ENCODE results near the gene IL12A.

The IL12A gene

DNA sequence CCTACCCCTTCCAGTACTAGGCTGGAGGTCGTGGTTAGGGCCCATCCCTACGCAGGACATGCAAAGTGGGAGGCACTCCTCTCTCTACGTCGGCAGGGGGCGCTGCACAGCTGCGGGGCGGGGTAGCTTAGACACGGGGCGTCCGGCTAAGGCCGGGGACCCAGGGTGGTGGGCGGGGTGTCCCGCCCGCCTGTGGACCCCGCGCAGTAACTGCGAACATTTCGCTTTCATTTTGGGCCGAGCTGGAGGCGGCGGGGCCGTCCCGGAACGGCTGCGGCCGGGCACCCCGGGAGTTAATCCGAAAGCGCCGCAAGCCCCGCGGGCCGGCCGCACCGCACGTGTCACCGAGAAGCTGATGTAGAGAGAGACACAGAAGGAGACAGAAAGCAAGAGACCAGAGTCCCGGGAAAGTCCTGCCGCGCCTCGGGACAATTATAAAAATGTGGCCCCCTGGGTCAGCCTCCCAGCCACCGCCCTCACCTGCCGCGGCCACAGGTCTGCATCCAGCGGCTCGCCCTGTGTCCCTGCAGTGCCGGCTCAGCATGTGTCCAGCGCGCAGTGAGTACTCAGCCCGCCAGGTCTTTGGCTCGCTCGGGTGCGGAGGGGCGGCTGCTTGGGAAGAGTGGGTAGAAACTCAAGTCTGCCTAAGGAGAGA lies at the start of gene IL12A:
Gene IL12A (plus strand): TSS at position 219 of the 655 bp plus-strand sequence.
- DNase-seq: peak; percentile 93 to 97 (median 94)

DNA sequence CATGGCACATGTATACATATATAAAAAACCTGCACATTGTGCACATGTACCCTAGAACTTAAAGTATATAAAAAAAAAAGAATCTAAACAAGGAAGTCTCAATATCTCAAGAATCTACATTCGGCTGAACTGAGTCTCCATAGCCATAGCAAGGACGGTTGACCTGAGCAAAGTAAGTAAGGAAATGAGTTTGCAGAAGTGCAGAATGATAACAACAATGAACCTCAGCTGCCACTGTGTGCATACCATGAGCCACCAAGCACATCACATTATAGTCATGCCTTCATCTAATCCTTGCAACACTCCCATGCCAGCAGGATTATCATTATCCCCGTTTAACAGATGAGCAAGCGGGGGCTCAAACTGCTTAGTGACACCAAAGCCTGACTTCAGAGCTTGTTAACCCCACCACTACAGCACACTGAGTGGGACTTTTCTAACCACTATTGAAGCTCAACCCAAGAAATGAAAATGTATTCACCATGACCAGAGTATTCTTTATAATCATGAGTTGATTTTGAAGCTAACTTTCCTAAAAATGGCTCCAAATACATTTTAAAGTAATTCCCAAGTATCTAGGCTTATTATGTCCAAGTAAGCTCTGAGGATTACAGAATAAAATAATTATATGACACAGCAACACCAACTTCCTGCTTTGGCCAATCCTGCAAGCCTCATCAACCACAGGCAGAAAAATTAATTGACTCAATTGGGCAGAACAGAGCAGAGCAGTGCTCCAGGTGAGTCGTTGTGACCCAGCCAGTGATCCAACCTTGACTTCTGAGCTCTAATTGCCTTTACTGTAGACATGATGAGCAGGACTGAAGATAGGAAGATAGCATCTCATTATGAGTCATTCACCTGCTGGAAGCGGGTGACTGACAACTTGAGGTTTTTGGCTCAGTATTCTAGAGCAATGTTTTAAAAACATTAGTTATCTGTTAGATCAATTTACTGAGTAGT lies 47.3 kb upstream of the IL12A start:
- peak in 1 of 3 donors; percentile 42 for DNase-seq

DNA sequence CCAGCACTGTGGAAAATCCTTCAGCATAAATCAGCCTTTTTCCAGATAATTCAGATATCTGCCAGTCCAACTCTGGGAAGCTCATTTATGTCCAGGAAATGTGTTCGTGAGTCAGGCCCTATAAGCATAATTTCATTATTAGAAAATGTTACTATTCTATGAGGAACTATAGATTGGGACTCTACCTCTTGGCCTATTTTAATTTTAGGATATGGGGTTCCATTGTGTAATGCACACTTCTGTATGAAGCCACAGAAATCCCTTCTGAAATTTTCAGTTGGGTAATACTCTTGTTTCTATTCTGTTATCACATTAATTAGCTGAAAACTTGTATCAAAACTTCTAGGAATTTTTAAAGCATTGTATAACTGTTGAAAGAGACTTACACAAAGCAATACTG lies 43.9 kb upstream of the IL12A start:
- peak; percentile 33 to 68 (median 68) for DNase-seq

DNA sequence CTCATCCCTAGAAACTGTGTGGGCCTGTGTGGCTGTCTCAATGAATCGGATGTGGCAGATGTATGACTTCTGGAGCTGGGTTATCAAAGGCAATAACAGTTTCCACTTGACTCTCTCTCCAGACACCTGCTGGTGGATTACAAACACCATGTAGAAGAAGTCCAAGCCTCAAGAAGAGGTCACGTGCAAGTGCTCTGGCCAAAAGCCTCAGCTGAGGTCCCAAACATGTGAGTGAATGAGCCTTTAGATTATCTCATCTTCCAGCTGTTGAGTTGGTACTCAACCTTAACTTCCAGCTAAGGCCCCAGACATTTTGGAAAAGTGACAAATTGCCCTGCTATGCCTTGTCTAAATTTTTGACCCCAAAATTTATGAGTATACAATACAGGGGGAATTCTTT lies 42.7 kb upstream of the IL12A start:
- DNase-seq: no peak

DNA sequence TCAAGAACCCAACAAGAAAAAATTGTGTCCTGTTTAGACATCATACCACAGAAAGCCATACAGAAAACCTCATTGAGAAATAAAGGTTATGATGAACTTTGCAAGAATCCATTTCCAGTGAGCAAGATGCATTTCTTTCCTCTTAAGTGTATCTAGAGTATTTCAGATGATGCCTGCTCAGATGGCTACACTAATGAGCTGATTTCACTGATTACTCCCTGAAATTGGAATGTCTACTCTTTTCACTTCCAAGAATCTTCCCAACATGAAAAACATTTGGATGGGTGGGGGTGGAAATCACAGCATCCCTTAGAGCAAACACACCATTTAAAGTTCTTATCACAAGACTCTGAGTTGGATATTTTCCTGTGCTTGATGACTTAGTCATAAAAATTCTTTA lies 41.4 kb upstream of the IL12A start:
- no peak for DNase-seq

DNA sequence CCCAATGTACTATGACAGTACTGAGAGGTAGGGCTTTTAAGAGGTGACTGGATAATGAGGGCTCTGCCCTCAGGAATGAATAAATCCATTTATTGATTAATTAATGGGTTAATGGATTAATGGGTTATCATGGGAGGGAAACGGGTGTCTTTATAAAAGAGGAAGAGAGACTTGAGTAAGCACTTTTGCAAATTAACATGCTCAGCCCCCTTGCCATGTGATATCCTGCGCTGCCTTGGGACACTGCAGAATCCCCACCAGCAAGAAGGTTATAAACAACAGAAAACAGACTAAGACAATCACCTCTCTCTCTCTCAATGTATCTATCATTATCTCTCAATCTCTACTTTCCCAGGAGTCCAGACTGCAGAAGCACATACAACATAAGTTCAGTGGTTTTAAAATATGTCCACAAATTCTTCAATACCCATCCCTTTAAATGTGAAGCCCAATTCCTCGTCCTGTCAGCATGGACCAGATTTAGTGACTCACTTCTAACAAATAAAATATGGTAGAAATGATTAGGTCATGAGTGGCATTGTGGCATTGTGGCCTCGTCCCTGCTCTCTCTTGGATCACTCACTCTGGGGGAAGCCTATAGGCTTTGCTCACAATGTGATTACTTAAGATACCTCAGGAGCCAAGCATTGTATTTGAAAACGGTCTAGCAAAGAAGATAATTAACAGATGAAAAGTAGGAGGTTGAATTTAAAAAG lies 40.0 kb upstream of the IL12A start:
- peak; percentile 52 to 62 (median 55) for DNase-seq

DNA sequence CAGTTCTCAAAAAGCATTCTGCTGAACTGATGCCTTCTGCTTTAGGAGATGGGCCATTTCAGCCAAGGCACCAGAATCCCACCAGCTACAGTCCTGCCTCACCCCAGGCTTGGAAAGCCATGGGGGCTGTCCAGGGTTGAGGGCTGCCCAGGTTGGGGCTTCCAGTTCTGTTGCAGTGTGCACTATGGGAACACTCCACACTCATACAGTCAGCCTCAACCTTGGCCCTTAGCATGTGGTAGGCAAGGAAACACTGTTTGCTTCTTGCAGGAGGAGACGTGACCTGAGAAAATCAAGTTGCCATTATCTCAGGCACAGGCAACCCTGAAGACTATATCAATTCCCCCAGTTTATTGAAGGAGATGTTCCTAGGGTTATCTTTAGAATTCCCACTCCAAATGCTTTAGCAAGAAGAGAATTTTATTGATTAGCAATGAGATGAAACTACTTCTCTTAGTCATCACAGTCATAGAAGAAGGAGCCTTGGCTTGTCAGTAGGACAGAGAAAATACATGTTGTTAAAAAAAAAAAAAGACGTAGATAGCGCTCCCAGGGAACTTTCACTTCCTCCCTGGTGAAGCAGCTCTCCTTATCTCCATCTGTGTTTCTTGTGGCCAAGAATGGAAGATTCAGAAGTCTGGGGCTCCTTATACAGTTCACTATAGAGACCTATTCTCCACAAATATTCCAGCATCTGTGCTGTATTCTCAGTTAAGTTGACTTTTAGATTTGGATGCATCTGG lies 38.3 kb upstream of the IL12A start:
- DNase-seq: no peak

DNA sequence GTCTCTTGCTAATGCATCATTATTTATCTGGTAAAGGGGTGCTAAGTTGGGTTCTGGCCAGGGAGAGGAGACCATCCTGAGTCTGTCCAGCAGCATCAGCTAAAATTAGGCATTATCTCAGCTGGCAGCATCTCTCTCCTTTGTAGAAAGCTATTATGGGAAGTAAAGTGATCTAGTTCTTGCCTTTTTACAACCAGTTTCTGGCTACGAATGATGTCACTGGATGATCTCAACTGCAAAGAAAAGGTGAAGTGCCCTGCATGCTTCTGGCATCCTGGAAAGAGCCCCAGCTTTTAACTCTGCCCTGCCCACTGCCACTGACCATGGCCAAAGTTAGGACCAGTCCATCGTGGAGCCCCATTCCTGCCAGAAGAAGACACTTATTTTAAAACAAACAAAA lies 37.1 kb upstream of the IL12A start:
- peak in 2 of 3 donors; percentile 42 to 61 for DNase-seq

DNA sequence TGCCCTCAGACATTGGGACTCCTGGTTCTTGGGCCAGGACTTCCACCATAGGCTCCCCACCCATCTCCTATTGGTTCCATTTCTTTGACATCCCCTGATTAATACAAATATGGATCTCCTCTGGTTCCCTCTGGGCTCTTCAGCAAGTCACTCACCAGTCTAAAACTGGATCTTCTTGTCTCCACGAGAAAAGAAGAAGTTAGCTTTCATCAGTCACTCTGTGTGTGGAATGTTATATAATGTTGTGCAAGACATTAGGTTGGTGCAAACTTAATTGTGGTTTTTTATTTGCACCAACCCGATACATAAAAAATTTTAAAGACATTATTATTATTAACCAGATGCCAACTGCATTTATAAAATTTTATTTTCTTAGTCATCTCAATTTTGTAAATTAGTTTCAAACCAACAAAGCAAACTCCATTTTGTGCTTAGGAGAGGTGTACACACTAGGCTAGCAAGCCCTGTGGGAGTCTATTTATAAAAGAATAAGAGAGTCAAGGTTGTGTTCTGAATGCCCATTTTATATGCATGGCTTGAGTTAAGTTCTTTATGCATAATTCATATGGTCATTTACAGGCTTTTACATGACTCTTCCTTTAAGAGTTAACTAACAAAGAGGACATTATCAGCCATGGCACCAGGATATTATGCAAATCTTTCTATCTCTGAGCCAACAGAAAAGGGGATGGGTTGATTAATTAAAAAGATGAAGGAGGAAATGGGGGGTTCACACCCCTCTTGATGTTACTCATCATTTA lies 35.1 kb upstream of the IL12A start:
- peak; percentile 45 to 75 (median 66) for DNase-seq

DNA sequence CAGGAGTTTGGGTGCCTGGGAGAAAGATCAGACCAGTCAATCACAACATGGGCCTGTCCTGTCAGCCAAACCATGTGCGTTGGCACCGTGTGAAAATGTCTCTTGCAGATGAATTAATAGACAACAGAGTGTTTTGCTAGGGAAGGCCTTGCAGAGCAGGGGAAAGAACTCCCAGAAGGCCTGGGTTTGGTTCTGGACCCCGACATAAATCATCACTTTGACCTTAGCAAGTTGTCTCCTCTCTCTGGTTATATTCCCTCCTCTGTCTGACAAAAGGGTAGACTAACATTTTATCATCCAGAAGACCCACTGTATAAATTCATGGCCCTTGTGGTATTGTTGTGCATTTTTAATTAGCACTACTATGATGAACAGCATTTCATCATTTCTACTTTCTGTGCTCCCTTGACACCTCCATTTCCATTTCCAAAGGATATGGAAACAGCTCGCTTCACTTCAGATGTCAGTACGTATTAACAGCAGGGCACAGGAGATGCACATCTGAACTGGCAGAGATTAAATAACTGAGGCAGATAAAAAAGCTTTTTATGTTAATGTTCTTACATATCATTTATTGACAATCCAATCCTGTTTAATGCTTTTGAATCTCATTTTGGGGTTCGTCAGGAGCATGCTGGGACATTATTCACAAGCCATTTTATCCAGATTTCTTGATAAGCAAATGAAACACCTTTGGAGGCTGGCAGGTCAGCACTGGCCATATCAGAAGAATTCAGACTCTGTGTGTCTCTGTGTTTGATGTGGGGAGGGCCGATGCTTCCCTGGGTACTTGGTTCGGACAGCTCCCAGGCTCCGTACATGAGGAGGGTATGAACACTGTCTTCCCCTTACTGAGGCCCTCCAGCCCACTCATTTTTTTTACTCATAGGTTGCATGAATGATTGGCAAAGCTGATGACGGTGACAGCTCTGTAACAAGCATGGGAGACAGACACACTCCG lies 28.2 kb upstream of the IL12A start:
- DNase-seq: no peak

DNA sequence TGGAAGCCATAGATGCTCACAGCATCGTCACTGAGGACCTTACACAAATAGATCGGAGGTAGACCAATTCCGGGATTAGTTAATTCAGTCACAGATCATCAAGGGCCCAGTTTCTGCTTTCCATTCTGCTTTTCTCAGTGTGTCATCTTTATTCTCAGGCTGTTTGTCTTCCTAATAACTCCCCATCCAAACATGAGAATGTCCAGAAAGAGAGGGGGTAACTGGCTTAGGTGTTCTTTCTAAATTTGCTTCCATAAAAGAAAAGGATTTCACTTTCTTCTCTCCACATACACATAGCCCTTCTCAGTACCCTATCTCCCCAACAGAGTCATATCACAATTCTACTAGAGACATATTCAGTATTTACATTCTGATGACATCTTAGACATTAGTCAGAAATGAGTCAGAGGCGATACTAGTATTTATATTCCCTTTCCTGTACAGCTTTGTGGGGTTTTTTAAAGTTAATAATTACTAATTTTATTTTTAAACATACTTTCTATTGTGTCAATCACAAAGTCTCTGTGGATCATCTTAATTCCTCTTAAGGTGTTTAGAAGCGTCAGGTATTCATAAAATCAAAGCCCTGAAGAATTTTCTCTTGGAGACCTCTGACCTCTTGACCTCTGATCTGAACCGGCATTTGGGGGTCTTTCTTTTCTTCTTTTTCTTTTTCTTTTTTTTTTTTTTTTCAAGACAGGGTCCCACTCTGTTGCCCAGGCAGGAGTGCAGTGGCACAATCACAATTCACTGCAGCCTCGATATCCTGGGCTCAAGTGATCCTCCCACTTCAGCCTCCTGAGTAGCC lies 24.3 kb upstream of the IL12A start:
- DNase-seq: peak; percentile 59 to 89 (median 86)

DNA sequence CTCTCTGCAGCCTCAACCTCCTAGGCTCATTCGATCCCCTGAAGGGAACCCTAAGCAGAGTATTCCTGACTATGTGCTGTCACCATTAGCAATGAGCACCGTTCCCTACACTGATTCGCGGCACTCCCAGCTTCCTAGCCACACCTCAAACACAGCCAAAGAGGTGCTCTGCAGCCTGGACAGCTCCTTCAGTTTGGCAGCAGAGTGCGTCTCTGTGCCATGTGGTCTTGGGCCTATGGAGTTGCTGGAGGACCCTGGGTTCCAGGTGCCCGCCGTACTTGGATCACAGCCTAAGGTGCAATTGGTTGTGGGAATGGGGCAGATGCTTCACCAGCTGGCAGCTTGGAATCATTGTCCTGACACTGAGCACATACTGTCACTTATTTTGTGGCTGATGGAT lies 17.3 kb upstream of the IL12A start:
- DNase-seq: no peak

DNA sequence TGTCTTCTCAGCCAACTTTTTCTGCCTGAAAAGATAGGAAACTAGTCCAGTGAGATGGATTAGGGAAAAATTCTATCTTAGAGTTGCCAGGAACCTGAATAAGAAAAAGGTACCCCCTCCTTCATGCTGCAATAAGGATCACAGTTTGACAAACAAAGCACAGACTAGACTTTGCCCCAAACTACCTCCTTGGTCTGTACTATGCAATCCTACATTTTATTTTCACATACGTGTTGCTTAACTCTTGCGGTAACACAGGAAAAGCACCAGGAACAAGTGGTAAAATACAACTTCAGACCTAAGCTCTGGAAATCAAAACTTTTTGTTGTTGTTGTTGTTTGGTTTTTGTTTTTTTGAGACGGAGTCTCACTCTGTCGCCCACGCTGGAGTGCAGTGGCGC lies 11.3 kb upstream of the IL12A start:
- peak in 2 of 3 donors; percentile 25 to 42 for DNase-seq

DNA sequence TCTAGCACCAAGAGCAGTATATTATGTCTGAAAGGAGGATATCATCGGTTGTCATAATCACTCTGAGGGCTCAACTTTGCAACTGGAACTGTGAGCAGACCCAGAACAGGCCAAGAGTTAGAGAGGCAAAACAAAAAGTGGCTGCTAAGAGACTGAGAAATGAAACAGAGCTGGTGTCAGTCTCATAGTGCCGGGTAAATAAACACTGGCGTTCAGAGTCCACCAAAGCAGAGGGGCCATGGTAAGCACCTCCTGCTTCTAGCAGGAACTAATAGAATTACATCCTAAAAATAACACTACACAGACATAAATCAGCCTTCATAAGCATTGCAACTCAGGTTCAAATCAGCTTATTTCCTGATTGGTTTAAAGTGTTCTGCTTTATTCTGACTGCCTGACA lies 10.3 kb upstream of the IL12A start:
- no peak for DNase-seq

DNA sequence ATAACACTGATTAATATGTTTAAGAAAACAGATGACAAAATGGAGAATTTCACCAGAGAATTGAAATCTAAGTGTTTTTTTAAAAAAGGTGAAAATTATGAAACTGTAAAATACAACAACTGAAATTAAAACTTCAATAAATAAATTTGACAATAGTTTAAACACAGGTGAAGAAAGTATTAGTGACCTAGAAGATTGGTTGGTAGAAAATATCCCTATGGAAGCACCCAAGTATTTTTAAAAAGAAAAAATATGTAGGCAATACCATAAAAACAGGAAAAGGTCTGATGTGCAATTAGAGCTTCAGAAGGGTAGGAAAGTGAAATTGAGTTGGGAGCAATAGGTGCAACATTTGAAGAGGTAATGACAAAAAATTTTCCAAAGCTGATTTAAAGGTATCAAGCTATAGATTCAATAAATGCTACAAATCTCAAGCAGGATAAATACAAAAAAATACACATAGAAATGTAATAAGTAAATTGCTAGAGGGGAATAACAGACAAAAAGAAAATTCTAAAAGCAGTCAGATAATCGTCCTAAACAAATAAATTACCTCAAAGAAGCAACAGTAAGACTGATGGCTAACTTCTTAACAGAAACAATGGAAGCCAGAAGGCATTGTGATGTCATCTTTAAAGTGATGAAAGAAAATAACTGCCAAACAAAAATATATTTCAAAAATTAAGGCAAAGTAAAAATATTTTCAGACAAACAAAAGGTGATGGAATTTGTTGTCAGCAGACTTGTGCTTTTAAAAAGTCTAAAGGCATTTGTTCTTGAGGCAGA lies 9.5 kb upstream of the IL12A start:
- DNase-seq: no peak

DNA sequence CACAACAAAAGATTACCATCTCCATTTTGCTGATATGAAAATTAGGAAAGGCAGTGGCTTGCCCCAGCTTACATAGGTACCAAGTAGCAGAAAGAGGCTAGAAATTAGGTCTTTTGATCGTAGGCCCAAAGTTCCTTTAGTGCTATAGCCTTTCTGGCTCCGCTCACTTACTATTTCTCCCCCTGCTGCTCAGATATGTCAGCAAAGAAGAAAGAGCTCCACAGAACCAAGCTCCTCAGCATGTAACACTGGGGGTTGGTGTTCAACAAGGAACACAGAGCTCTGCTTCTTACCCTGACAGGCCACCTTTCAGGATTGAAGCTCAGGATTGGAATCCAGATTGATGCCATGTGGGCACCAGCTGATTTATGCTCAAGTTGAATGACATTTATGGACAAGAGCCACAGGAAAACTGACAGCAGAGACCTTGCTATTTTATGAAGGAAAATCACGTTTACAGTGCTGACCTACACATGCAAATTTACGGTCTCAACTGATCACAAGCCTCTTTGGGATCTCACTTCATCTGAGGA lies 6.1 kb upstream of the IL12A start:
- DNase-seq: no peak

DNA sequence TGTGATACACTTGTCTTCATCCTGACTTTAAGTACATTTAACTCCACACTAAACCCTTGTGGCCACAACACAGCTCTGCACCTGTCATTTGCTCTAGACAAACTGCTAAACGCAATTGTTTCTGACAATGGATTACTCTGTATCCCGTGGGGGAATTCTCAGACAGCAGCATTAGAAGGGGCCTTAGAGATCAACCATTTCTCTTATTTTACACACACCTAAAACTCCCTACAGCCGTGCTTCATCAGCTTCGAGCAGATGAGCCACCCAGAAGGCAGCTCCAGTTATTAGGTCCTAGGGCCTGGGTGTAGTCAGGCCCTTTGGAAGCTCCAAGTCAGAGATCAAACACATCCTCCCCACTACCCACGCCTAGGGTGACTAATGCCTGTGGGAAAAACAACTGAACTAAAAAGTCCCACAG lies 1.3 kb upstream of the IL12A start:
- peak; percentile 80 to 89 (median 84) for DNase-seq

All from suppressor macrophage treated with lipopolysaccharide for 1 hour (primary cell).